ENCODE measurements around the gene RGS3.
"Not testable (repeated sequence)": the region's sequence is repeated elsewhere in the genome, so short reads cannot be mapped to it uniquely, and the experiment has no call there.

Gene RGS3

DNA sequence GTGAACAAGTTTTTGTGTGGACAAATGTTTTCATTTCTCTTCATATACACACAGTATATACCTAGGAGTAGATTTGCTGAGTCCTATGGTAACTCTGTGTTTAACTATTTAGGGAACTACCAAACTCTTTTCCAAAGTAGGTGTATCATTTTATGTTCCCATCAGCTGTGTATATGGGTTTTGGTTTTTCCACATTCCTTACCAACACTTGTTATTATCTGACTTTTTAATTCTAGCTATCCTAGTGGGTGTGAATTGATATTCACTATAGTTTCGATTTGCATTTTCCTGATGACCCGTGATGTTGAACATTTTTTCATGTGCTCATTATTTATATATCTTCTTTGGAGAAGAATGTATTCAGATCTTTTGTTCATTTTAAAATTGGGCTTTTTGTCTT is 3.7 kb downstream of the RGS3 start:
- DNase-seq, result no peak

DNA sequence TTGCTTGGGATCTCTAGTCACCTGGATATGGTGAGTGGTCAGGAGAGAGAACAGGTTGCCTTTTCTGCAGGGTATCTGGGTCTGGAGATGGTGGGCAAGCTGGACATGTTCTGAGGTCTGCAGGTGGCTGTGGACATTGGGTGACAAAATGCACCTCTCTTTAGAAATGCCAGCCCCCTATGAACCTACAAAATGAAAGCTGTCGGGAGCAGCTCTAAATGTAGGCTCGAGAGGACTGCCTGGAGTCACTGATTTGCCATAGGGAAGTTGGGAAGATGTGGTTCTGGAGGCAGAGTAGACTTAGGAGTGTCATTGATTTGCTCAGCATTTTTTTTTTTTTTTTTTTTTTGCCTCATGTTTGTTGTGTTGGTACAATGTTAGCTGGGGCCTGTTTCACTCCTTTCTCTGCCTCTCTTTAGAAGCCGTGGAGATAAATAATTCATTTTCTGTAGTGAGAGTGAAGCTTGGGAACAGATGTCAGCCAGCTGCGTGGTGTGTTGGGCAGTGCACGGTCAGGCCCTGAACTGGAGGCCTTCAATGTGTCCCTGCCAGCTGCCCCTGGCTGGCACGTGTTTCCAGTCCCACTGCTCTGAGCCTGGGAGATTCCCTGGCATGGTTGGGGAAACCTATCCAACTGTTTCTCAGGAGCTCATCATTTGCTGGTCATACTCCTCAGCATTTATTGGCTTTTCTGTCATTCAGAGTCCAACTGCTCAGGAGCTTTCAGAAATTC is 5.4 kb downstream of the RGS3 start:
- no peak for DNase-seq

DNA sequence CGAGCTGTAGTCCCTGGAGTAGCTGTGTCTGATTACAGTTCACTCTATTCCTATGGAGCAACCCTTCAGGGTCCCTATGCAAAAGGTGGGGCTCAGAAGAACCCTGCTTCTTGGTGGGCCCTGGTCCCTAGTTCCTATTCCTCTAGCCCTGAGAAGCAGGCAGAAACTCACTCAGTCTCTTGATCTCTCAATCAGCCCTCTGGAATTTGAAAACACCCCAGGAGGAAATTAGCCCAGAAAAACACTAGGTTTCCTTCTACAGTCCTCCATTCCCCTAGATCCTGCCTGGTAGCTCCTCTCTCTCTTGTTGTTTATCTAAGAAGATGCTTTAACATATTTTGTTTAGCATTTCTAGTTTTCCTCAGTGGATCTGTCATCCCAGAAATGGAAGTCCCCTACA is 7.6 kb downstream of the RGS3 start:
- DNase-seq, result no peak

DNA sequence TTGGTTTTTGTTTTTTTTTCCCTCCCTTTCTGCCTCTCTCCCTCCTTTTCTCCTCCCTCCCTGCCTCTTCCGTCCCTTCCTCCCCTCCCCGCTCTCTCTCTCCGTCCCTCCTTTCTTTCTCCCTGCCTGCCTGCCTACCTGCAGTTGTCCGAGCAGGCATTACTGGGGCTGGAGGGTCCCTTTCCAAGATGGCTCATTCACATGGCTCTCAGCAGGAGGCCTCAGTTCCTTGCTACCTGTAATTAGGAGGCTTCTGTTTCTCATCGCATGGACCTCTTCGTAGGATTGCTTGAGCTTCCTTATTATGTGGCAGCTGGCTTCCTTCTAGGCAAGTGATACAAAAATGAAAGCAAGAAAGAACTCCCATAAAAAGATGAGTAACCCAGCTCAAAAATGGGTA is 8.0 kb downstream of the RGS3 start:
- DNase-seq, result no peak

DNA sequence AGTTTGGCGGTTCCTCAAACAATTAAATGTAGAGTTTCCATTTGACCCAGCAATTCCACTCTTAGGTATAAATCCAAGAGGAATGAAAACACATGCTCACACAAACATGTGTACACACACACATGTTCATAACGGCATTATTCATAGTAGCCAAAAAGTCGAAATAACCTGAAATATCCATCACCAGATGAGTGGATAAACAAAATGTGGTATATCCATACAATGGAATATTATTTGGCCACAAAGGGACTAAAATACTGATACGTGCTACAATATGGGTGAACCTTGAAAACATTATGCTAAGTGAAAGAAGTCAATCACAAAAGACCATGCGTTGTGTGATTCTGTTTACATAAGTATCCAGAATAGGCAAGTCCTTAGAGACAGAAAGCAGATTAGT is 8.7 kb downstream of the RGS3 start:
- DNase-seq, result no peak

DNA sequence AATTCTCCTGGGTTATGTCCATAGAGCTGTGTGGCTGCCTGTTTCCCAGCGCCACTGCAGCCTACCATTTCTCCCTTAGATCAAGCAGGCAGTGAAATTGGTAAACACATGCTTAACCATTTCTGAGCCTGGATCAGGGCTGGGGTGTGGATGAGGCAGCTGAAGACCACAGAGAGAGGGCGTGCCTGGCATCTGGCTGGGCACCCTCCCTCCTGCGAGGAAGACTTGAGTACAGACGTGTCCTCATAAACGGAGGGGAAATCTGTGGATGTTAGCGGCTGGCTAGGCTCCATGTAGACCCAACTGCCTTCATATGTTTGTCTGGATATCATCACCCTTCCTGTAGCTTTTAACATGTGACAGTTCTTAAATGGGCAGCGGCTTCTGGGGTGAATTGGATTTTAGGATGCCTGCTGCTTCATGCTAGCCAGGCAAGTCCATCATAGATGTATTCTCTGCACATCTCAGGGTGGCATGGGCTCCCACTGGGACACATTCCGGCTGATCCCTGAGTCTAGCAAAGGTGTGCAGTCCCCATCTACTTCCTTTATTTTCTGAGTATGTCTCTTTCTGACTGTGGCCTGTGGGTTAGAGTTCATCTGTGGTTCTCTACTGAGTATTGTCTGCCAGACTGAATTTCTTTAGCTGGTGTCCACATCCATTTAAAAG is 11.0 kb downstream of the RGS3 start:
- DNase-seq, result no peak

DNA sequence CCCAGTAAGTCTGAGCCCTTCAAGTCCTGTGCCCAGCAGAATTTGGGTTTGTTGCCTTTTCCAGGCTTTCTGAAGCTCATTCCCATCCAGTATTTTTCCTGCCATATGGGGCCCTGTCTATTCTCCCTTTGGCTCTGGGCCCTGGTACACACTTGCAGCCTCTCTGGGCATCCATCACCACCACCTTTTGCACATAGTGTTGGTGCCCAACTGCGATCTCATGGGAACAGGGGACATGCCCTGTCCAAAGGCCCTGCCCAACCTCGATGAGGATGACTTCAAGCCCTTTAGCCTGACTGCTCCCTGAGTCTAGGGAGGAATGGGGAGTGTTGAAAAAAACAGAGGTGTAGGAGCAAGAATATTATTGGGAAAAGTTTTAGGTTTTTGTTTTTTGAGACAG is 11.5 kb downstream of the RGS3 start:
- no peak for DNase-seq

DNA sequence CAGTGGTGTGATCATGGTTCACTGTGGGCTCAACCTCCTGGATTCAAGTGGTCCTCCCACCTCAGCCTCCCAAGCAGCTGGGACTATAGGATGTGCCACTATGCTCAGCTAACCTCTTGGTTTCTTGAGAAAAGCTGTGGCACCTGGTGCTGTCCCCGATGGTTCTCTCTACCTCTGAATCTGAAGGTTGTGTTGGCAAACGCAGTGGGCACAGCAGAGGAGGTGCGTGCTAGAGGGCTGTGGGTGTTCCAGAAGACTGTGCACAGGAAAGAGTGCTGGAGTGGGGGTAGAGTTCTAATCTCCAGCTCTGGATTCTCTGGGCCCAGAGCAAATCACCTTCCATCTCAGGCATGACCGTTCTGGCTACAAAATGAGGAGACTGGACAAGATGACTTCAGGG is 12.5 kb downstream of the RGS3 start:
- no peak for DNase-seq

DNA sequence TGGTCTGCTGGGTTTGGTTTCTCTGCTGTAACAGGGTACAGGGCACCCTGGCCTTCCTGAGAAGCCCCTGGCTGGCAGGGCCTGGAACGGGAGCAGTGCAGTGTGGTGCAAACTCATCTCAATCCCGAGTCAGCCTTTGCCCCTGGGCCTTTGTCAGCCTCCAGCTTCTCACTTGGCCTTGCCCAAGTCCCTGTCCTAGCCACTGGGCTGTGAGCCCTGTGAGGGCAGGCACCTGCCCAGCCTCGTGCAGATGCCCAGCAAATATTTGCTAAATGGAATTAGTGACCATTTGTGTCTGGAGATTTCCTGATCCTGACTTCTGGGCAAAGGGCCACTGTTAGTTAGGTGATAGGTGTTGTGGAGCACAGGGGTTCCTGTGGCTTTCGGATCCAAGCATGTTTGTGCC is 13.0 kb downstream of the RGS3 start:
- no peak for DNase-seq

DNA sequence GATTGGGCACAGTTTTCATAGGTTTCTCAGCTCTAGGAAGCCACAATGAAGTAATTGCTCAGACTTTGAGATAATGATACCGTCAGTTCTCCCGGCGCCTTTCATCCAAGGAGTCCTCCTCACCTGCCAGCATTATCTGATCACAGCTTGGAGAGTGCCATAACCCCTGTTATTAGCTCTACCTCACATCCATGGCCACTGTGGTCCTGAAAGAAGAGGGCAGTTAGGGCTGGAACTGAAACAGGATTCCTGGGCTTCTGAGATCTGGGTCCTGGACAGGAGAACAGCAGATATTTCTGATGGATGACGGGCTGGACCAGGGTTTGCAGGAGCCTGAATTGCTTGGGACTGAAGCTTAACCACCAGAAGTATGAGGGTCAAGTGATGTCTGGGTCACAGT is 13.5 kb downstream of the RGS3 start:
- DNase-seq, result no peak

DNA sequence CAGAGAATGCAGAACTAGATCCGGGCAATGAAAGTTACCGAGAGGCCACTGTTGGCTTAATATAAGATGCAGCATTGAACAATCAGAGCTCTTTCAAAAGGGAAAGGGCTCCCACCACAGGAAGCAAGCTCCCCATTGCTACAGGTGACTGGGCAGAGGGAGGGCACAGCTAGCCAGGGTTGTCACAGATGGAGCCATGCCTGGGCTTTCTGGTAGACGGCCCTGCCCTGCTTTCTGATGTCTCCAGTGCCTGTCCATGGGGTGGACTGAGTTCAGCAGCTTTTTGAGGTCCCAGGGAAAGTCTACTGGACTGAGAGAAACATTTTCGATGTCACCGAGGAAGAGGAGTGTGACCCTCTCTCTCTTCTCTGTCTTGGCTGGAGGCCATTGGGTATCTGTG is 14.1 kb downstream of the RGS3 start:
- DNase-seq, result no peak

DNA sequence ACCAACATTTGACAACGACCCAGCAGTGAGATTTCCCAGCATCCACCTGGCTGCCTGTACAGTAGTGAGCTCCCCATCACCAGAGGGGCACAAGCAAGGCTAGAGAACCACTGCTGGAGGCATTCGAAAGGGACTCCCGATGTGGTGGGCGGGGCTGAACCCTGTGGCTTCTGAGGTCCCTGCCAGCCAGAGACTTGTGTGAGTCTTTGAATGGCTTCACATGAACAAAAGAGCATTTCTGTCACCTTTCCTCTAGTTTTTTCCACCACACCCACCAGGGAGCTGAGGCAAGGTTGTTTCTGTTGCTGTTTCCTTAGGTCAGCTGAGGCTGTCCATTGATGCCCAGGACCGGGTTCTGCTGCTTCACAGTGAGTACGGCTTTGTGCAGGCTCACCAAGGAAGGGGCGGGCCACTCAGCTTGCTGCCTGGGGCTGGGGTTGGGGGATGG is 15.7 kb downstream of the RGS3 start:
- DNase-seq, result no peak

DNA sequence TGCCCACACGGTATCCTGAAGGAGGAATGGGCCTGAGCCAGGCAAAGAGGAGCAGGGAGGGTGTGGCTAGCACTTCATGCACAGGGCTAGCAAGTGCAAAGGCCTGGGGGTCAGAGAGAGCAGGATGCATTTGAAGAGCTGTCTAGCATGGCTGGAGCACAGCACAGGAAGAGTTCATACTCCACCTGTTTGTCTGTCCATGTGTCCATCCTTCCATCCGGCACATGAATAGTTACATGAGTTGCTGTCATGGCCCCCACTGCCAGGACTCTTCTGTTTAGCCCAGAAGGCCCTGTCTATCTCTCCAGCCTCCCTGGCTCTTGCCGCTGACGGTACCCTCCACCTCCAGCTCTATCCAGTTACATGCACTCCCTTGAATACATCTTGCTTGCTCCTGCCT is 17.1 kb downstream of the RGS3 start:
- no peak for DNase-seq

DNA sequence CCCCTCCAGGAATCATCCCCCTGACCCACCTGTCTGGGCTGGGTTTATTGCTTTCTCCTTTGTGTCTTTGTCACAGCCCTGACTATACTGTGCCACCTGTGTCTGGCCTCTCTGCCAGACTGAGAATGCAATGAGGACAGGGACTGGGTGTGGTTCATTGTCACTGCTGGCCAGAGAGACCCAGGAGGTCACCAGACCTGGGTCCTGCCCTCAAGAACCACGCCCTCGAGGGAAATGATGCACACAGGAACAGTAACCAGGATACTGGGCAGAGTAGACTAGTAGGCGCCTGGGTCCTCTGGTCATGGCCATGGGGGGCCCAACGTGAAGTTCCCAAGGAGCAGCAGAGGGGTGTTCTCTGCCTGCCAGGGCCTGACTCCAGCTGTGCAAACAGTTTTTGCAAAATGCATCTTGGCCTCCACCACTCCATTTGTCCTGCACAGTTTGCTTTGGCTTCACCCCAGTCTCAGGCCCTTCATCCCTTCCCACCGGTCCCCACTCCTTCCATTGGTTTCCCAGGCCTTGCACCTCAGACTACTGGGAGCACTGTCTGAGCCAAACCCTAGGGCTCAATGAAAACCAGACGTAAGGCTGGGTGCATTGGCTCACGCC is 17.8 kb downstream of the RGS3 start:
- no peak for DNase-seq

DNA sequence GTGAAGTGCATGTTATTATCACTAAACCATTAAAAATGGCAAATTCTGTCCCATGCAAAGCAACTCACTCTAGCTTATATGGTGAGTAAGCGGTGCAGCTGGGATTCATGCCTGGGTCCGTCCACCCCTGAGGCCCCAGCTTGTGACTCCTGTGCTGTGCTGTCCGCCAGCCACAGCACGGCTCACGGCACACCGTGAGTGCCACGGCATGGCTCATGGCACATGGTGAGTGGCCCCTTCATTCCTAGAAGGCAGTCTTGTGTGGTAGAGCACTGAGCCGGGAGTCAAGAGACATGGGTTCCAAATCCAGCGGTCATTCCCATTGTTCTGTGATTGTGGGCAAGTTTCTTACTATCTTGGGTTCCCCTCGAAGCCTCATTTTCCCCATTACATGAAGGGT is 18.8 kb downstream of the RGS3 start:
- no peak for DNase-seq

DNA sequence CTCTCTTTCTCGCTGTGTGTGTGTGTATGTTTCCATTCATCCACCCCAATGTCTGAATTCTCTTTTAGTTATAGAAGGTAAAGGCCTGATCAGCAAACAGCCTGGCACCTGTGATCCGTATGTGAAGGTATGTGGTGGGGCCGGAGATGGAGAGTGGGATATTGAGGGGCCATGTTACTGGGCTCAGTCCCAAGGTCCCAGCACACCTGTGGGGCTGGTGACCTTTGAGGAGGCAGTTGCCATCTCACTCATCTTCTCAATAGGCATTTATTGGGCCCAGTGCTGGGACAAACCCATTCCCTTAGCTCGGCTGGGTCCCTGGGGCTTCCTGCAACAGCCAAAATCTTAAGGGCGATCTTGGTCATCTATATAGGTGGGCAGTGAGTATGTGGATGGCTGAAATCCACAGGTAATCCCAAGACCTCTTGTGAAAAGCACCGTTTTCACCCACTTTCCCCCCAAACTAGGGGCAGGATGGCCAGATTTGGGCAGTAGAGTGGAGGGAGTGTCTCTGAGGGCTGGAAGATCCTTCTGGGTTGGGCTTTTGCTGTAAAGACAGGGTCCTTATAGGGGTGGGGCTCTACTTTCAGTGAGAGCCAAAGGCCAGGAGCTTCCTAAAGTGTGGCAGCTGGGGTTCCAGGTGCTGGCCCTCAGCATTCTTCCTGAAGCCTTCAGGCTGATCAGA is 19.6 kb downstream of the RGS3 start:
- no peak for DNase-seq

DNA sequence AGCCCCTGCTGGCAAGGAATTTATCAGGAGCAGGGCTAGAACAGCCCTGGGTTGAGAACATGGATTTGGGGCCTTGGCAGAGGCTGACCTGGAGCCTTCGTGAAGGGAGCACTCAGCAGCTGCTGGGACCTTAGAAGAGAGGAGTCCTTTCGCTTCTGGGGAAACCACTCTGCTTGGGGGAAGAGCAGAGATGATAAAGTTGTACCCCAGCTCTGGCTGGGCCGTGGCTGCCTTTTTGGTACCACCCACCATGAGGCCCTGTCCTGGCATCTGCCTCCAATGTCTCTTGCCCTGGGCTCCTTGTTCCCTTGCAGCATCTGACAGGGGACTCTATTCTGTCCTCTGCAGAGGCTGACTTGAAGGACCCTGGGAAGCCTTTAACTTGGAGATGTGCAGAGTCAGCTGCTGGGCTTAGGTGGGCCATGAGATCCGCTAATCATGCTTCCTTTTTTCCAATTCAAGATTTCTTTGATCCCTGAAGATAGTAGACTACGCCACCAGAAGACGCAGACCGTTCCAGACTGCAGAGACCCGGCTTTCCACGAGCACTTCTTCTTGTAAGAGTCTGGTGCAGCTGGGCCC is 20.2 kb downstream of the RGS3 start:
- DNase-seq, result no peak

DNA sequence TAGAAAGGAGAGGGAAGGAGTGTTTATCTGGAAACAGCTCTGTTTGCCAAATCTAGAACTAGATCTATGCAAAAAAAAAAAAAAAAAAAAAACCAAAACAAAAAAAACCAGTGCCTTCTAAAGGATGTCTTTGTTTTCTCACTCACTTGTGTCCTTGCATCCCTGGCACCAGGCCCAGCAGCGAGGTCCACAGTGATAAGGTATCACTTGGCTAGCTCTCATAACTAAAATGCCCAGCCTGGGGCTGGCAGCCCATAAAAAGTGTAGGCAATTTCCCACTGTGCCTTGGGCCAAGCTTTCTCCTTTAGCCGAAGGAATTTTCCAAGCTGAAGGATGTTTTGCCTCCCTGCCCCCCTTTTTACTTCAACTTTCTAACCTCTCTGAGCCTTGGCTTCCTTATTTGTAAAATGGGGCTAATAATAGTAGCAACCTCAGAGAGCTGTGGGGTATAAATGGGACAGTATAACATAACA is 20.8 kb downstream of the RGS3 start:
- peak; percentile 87 for DNase-seq

DNA sequence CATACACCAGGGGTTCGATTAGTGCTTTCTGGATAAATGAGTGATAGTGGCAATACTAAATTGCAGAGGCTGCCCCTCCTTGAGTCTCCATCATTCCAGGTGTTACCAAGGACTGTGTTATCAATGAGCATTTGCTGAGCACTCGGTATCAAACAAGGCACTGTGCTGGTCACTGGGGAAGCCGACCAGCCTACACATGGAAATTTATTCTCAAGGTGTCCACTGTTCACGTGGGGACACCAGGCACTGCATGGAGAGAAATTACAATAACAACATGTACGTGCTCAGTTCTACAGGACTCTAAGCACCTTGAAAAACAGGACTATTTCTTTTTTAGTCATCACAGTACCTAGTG is 22.2 kb downstream of the RGS3 start:
- DNase-seq, result no peak

DNA sequence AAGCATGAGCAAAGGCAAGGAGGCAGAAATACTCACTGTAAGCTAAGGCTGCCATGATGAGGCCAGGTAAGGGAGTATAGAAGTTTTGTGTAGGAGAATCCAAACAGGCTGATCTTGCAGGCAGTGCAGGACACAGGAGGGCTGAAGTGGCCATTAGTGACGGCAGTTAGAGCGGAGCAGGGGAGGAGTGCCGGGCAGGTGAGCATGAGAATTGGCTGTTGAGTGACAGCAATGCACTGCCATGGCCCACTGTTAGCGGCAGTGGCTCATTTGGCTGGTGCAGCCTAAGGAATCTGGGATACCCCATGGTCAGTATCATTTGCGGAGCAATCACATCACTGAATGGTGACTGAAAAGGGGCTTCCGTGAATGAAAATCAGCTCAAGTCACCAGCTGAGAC is 22.8 kb downstream of the RGS3 start:
- DNase-seq, result no peak

DNA sequence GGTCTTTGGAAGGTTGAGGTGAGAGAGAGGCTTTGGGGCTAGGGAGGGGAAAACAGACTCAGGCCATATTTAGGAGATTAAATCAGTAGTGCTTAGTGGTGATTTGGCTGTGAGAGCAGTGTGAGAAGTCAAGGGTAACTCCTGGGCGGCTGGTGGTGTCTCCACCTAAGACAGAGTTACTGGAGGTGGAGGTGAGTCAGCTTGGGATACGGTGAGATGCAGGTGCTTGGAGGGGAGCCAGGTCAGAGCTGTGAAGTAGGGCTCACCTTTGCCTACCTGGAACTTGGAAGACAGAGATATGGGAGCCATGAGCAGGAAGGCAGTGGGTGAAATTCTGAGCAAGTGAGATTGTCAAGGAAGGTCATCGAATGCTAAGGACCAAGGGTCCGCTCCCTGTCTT is 24.5 kb downstream of the RGS3 start:
- no peak for DNase-seq

DNA sequence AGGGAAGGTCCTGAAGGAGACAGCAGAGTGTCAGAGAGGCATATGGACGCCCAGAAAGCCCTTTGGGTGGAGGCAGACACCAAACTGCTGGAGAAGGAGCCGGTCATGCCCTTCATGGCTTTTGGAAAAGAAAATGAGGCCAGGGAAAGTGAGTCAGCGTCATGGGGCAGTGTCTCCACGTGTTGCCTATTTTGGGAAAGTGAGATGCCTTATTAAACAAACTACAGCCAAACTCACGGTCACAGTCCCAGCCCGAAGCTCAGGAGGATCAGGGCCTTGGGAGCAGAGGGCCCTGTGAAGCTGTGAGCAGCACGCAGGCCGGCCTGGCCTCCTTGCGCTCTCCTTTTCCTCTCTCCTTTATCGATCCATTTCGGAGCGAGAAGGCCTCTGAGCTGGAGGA is 25.0 kb downstream of the RGS3 start:
- no peak for DNase-seq

DNA sequence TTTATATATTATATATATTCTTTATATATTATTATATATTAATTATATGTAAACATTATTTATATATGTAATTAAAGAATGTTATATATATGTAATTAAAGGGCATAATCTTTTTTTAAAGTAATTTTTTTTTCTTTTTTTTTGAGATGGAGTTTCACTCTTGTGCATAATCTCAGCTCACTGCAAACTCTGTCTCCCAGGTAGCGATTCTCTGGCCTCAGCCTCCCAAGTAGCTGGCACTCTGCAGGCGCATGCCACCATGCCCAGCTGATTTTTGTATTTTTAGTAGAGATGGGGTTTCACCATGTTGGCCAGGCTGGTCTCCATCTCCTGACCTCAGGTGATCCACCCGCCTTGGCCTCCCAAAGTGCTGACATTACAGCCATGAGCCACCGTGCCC is 27.6 kb downstream of the RGS3 start:
- not testable (repeated sequence) for DNase-seq

Measured in NCI-H345 (cell line).